DND-41 (cell line): ENCODE measurements around the gene CEMIP.

Experiments
- CTCF ChIP-seq: IDR thresholded peaks from 2 replicates; pipeline ENCODE4 v1.5.1; 2012; ENCODE audit warnings: borderline replicate concordance, low read length, moderate library complexity, mild to moderate bottlenecking; ENCODE audit not compliant: poor library complexity, severe bottlenecking; ENCODE audit errors: extremely low read depth
- EZH2 ChIP-seq: IDR thresholded peaks from 3 replicates; pipeline ENCODE4 v1.6.1; 2012; ENCODE audit warnings: borderline replicate concordance, low read depth, mild to moderate bottlenecking, moderate library complexity, low read length, inconsistent platforms; ENCODE audit not compliant: severe bottlenecking

DNA sequence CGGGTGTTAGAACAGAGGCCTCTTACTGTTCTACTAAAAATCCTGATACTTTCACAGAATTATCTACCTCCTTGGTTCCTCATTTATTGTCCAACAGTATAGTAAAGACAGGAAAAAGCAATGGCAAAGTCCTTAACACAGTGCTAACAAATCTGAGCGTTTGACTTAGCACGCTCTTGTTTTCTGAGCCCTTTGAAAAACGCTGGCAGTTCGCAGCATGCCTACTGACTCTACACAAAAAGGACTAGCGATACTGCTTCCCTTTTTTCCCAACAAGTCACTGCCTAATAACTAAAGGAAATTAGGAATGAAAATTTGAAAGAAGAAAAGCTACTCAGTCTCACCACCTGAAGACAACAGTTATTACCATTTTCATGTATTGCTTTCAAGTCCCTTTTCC, 34.8 kb upstream of the CEMIP start:
- TF ChIP-seq CTCF (no peak), EZH2 (no peak)
